ENCODE results near the gene SLX9. TPM values are rescaled to one million over a fixed set of nuclear protein-coding genes. Genes with fewer than 3 reads are reported as not detected.

SLX9 gene
- total and polyA plus RNA-seq, 2 donors (not counting 1 experiment from before 2014, with no cell fraction given), result 11.7 to 15.9 TPM

- POLR2A ChIA-PET, result no interaction called here
- Histone ChIP-seq H3K27ac (ENCODE audit: low read length in 2 of 2) (no peak overlapping the region), H3K9me3 (ENCODE audit: control extremely low read depth in 1 of 3, control insufficient read depth in 2 of 3, insufficient read depth in 1 of 3, low read length in 2 of 3) (peaks cover 0 to 3% (median 0%) of the 10 kb centered on the region in 3 donors), H3K4me2 (replicated peaks; ENCODE audit: low read depth, low read length, poor library complexity, severe bottlenecking) (no peak overlapping the region), H3K4me1 (ENCODE audit: control insufficient read depth in 2 of 2, insufficient read depth in 2 of 2, low read length in 2 of 2) (peaks cover 0 to 7% of the 10 kb centered on the region in 2 donors), H3K27me3 (replicated peaks in 1 of 4; ENCODE audit: control extremely low read depth in 1 of 4, control insufficient read depth in 3 of 4, insufficient read depth in 4 of 4, low read length in 3 of 4) (no peaks in the 10 kb centered on the region), H4K20me1 (ENCODE audit: control insufficient read depth, insufficient read depth, low read length, poor library complexity, severe bottlenecking) (peaks cover 52% of the 10 kb centered on the region), H3K9ac (ENCODE audit: low read length) (no peak overlapping the region), H3K36me3 (replicated peaks in 1 of 2; ENCODE audit: control extremely low read depth in 1 of 2, control insufficient read depth in 1 of 2, extremely low read depth in 1 of 2, insufficient read depth in 2 of 2, low read length in 1 of 2) (peaks cover 8 to 78% of the 10 kb centered on the region in 2 experiments), H3K79me2 (ENCODE audit: control insufficient read depth, insufficient read depth, low read length) (peaks cover under 1% of the 10 kb centered on the region), H2AFZ (ENCODE audit: insufficient read depth, low read depth, low read length, poor library complexity, severe bottlenecking) (no peak overlapping the region), H3K4me3 (ENCODE audit: control extremely low read depth in 1 of 5, extremely low read depth in 1 of 5, insufficient read depth in 1 of 5, low read depth in 2 of 5, low read length in 4 of 5) (no peak overlapping the region)
- Mint-ChIP-seq H3K4me3 (no peak overlapping the region), H3K4me1 (peaks cover 16% of the 10 kb centered on the region), H3K27me3 (no peaks in the 10 kb centered on the region), H3K27ac (no peak overlapping the region), H3K9me3 (ENCODE audit: insufficient read depth) (no peaks in the 10 kb centered on the region)
- intact Hi-C loops (cut with micrococcal nuclease), result no loop called here
- CTCF ChIA-PET, result interaction anchor here (0.9 to 12.5 kb wide), 2 partner anchors 21 to 32 kb away, joined by 4 to 204 read pairs; no protein-coding TSS in a partner anchor
- TF ChIP-seq CTCF (IDR thresholded peaks at IDR 0.05), result no peak
- no peak for TF ChIP-seq EZH2 (IDR thresholded peaks at IDR 0.05; ENCODE audit: borderline replicate concordance, insufficient read depth, low read depth, low read length, poor library complexity, severe bottlenecking)
- DNase-seq (no peak), ATAC-seq (ENCODE audit: low read depth) (no peak)
- WGBS (ENCODE audit: insufficient coverage), result 92% methylated on average over 49 of the region's 49 CpGs
These were observed 40.7 kb upstream of the SLX9 start for GRCh38 chr21:44898851-44899767.
